CD14-positive monocyte (primary cell): ENCODE data around the gene DDX20. TPM values are rescaled to one million over a fixed set of nuclear protein-coding genes. Genes with fewer than 3 reads are reported as not detected.

ENCODE experiments used
- DNase-seq, 3 donors: peaks; one replicate each; pipeline ENCODE4 v3.0.0-alpha.2; 2011 to 2022
- H2AFZ ChIP-seq: 2 replicates; pipeline ENCODE4 v1.6.0; 2012; ENCODE audit warnings: mild to moderate bottlenecking, low read depth, low read length, inconsistent platforms; ENCODE audit not compliant: insufficient read depth, poor library complexity, severe bottlenecking
- H3K27ac ChIP-seq, 2 donors: 1 replicate in 1 of 2; 2 replicates in 1 of 2; pipeline ENCODE4 v1.5.1; 2012 to 2013; ENCODE audit warnings: low read length in 2 of 2, control low read depth in 1 of 2, inconsistent platforms in 1 of 2, low read depth in 1 of 2, mild to moderate bottlenecking in 1 of 2
- H3K27me3 ChIP-seq, 2 donors: one replicate each; pipeline versions ENCODE4 v1.6.0 to v1.6.1; 2011 to 2013; ENCODE audit warnings: low read length in 2 of 2; ENCODE audit not compliant: control insufficient read depth in 2 of 2, insufficient read depth in 2 of 2
- H3K36me3 ChIP-seq, 2 donors: replicated peaks in 1 of 2; 1 replicate in 1 of 2; 2 replicates in 1 of 2; pipeline versions ENCODE4 v1.5.1 to v1.6.1; 2012 to 2013; ENCODE audit warnings: low read length in 2 of 2, control low read depth in 1 of 2, inconsistent platforms in 1 of 2, mild to moderate bottlenecking in 1 of 2; ENCODE audit not compliant: insufficient read depth in 2 of 2, control insufficient read depth in 1 of 2
- H3K4me1 ChIP-seq, 2 donors: 1 replicate in 1 of 2; 2 replicates in 1 of 2; pipeline versions ENCODE4 v1.5.1 to v1.6.1; 2012 to 2013; ENCODE audit warnings: low read length in 2 of 2, control low read depth in 1 of 2, inconsistent platforms in 1 of 2, mild to moderate bottlenecking in 1 of 2, moderate library complexity in 1 of 2; ENCODE audit not compliant: insufficient read depth in 2 of 2, control insufficient read depth in 1 of 2
- H3K4me2 ChIP-seq: replicated peaks from 2 replicates; pipeline ENCODE3; 2012; ENCODE audit warnings: low read length, moderate library complexity, mild to moderate bottlenecking; ENCODE audit not compliant: poor library complexity, severe bottlenecking; ENCODE audit errors: extremely low read depth
- H3K4me3 ChIP-seq, 3 experiments: fragments of 200-600 bp in 1 of 3; sonication (generic) in 1 of 3; replicated peaks in 1 of 3; 1 replicate in 2 of 3; 2 replicates in 1 of 3; pipeline ENCODE4 v1.5.1; 2011 to 2013; ENCODE audit warnings: low read length in 3 of 3, mild to moderate bottlenecking in 3 of 3, control low read depth in 2 of 3, low read depth in 2 of 3, inconsistent platforms in 1 of 3, moderate library complexity in 1 of 3
- H3K79me2 ChIP-seq: 2 replicates; pipeline ENCODE4 v1.6.0; 2012; ENCODE audit warnings: mild to moderate bottlenecking, control low read depth, inconsistent platforms, low read length, moderate library complexity; ENCODE audit not compliant: insufficient read depth
- H3K9ac ChIP-seq: 2 replicates; pipeline ENCODE4 v1.6.0; 2017; ENCODE audit warnings: low read length, mild to moderate bottlenecking; ENCODE audit not compliant: insufficient read depth, poor library complexity, severe bottlenecking
- H3K9me3 ChIP-seq, 2 donors: replicated peaks in 1 of 2; 1 replicate in 1 of 2; 2 replicates in 1 of 2; pipeline versions ENCODE4 v1.5.1 to v1.6.1; 2012 to 2013; ENCODE audit warnings: low read length in 2 of 2, control low read depth in 1 of 2; ENCODE audit not compliant: control insufficient read depth in 1 of 2, insufficient read depth in 1 of 2
- H4K20me1 ChIP-seq: 2 replicates; pipeline ENCODE4 v1.6.0; 2012; ENCODE audit warnings: mild to moderate bottlenecking, low read length, control low read depth, moderate library complexity; ENCODE audit not compliant: insufficient read depth
- H3K27ac Mint-ChIP-seq, 7 donors: one replicate each; pipeline ENCODE4 v1.8.0; 2020; ENCODE audit warnings: mild to moderate bottlenecking in 7 of 7, mixed read lengths in 7 of 7, moderate library complexity in 6 of 7, inconsistent platforms in 2 of 7
- H3K27me3 Mint-ChIP-seq, 3 donors: one replicate each; pipeline ENCODE4 v1.8.0; 2021 to 2022; ENCODE audit warnings: low read depth in 3 of 3, mild to moderate bottlenecking in 3 of 3, mixed read lengths in 3 of 3, moderate library complexity in 3 of 3, inconsistent platforms in 1 of 3
- H3K36me3 Mint-ChIP-seq, 2 donors: one replicate each; pipeline ENCODE4 v1.8.0; 2020; ENCODE audit warnings: mixed read lengths in 2 of 2, inconsistent platforms in 1 of 2, mild to moderate bottlenecking in 1 of 2
- H3K4me1 Mint-ChIP-seq: one replicate; pipeline ENCODE4 v1.8.0; 2020; ENCODE audit warnings: mild to moderate bottlenecking, mixed read lengths
- H3K4me3 Mint-ChIP-seq, 2 donors: one replicate each; pipeline ENCODE4 v1.8.0; 2020; ENCODE audit warnings: mild to moderate bottlenecking in 2 of 2, mixed read lengths in 2 of 2, moderate library complexity in 1 of 2
- H3K9me3 Mint-ChIP-seq, 7 donors: one replicate each; pipeline ENCODE4 v1.8.0; 2020 to 2022; ENCODE audit warnings: mixed read lengths in 7 of 7, mild to moderate bottlenecking in 6 of 7, moderate library complexity in 6 of 7, inconsistent platforms in 2 of 7
- CTCF ChIP-seq: fragments of 200-600 bp; IDR thresholded peaks from one replicate; pipeline ENCODE4 v1.8.0; 2022; ENCODE audit warnings: antibody characterized with exemption, mild to moderate bottlenecking
- WGBS: methylation state at CpG from one replicate; pipeline ENCODE4 v1.1.5; 2013; ENCODE audit warnings: missing lambda C conversion rate; ENCODE audit not compliant: insufficient coverage; 5-methylcytosine and 5-hydroxymethylcytosine counted together
- intact Hi-C, 2 donors: fragments of 100-400 bp; cut with micrococcal nuclease; formaldehyde crosslinking; loops; one replicate each; pipeline versions ENCODE4 v1.15.0 to v1.15.1; 2023
- polyA plus RNA-seq, 3 donors: library from polyadenylated mRNA; depleted of rRNA in 1 of 3; unstranded in 2 of 3; stranded (reverse) in 1 of 3; fragments of 300-500 nt in 2 of 3; fragments of >200 nt in 1 of 3; fragmentation: Illumina TruSeq in 2 of 3; gene quantifications; 1 replicate in 2 of 3; 2 replicates in 1 of 3; pipeline ENCODE4 v1.2.3, GENCODE V29; 2012 to 2021

DDX20 gene
- polyA plus RNA-seq, 3 donors = 3.1 to 4.1 (median 4.0) TPM

DNA sequence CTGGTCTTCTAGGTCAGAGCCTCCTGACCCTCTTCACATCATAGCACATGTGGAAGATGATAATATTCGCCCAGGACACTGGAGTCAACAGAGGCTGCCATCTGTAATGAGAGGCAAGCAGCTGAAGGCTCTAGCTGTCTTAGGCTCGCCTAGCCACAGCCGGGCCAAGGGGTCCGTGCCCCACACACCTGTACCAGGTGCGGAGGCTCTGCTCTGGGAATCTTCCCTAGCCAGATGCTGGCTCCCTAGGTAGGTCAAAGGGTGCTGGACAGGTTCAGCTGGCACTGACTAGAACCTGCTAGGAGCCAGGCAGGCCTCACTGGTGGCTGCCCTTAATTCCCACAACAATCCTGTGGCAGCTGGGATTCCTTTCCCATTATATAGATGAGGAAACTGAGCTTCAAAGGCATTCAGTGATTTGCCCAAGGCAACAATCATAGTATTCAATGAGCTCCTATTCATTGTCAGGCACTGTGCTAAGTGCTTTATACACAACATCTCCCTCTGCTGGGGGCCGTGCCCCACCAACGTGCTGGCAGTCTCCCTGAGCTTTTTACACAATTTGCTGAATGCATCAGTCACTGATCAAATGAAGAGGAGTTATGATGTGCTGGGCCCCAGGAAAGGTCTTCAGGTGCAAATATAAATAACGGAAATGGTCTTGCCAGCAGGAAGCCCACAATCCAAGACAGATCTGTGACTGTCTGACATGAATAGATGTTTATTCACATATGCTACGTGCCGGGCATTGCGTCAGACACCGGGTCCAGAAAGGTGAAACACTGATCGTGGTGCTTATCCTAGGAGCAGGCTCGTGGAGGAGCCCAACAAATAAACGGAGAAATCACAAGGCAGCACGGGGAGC lies 58.0 kb downstream of the DDX20 start:
- Mint-ChIP-seq H3K9me3 (no peaks in the 10 kb centered on the region), H3K27me3 (peaks cover 0 to 9% (median 6%) of the 10 kb centered on the region in 3 donors), H3K27ac (no peak overlapping the region), H3K4me1 (no peaks in the 10 kb centered on the region), H3K4me3 (no peak overlapping the region), H3K36me3 (no peaks in the 10 kb centered on the region)
- H3K27ac ChIP-seq = no peak overlapping the region
- H3K9me3 ChIP-seq = no peaks in the 10 kb centered on the region
- H3K4me2 ChIP-seq = no peak overlapping the region
- no peak overlapping the region for H3K9ac ChIP-seq
- no peaks in the 10 kb centered on the region for H3K79me2 ChIP-seq
- H4K20me1 ChIP-seq = no peaks in the 10 kb centered on the region
- no peak for DNase-seq
- no peak overlapping the region for H3K4me3 ChIP-seq
- H3K36me3 ChIP-seq = no peaks in the 10 kb centered on the region
- intact Hi-C loops = no loop called here
- no peaks in the 10 kb centered on the region for H3K27me3 ChIP-seq
- H2AFZ ChIP-seq = no peak overlapping the region
- no peaks in the 10 kb centered on the region for H3K4me1 ChIP-seq
- WGBS = 77% methylated on average over 12 of the region's 16 CpGs
- no peak for TF ChIP-seq CTCF

GRCh38 chr1:111814305-111814628 lies 58.6 kb downstream of the DDX20 start:
- H3K36me3 ChIP-seq = no peaks in the 10 kb centered on the region
- no peaks in the 10 kb centered on the region for H3K27me3 ChIP-seq
- H2AFZ ChIP-seq = no peak overlapping the region
- no peak for DNase-seq
- no peaks in the 10 kb centered on the region for H3K79me2 ChIP-seq
- no peak overlapping the region for H3K4me2 ChIP-seq
- no peaks in the 10 kb centered on the region for H4K20me1 ChIP-seq
- H3K4me3 Mint-ChIP-seq = no peak overlapping the region
- H3K27me3 Mint-ChIP-seq = peaks cover 0 to 9% (median 6%) of the 10 kb centered on the region in 3 donors
- no peaks in the 10 kb centered on the region for H3K36me3 Mint-ChIP-seq
- intact Hi-C loops = no loop called here
- H3K27ac Mint-ChIP-seq = no peak overlapping the region
- H3K9me3 ChIP-seq = no peaks in the 10 kb centered on the region
- H3K27ac ChIP-seq = no peak overlapping the region
- no peak for TF ChIP-seq CTCF
- no peaks in the 10 kb centered on the region for H3K9me3 Mint-ChIP-seq
- no peak overlapping the region for H3K4me3 ChIP-seq
- no peak overlapping the region for H3K9ac ChIP-seq
- H3K4me1 Mint-ChIP-seq = no peaks in the 10 kb centered on the region
- no peaks in the 10 kb centered on the region for H3K4me1 ChIP-seq
- WGBS = 96% methylated on average over 9 of the region's 9 CpGs
